Panc1 (cell line): ENCODE measurements around the gene TPGS1.

Experiments
- POLR2AphosphoS5 ChIP-seq: IDR thresholded peaks from 2 replicates; pipeline ENCODE4 v1.6.1; 2012; ENCODE audit warnings: mild to moderate bottlenecking, low read depth, low read length, moderate library complexity
- REST ChIP-seq, 2 experiments: IDR thresholded peaks; 2 replicates each; pipeline ENCODE4 v1.6.1; 2011 to 2012; ENCODE audit warnings: low read depth in 2 of 2, control low read depth in 1 of 2, low read length in 1 of 2, mild to moderate bottlenecking in 1 of 2, moderate library complexity in 1 of 2; ENCODE audit not compliant: insufficient read depth in 1 of 2
- TF ChIP-seq, protein P1 (sequence below): fragments of 450-650 bp; IDR thresholded peaks from 2 replicates; pipeline ENCODE4 v1.5.1; 2017; ENCODE audit warnings: mild to moderate bottlenecking

DNA sequence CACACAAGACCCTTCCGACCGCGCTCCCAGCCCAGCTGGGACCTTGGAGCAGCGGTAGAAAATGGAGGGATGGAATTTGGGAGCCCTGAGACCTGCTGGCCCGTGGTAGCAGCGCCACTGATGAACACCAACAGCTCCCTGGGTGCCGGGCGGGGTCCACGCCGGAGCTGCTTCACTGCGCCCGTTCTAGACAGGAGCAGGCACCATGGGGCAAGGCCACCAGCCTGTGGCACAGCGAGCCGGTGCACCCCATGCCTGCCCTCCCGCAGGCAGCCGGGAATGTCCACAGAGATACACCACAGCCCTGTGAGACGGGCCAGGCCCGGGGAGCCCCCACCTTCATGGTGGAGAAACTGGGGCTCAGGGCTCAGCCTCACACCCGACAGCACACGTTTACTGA, 36.6 kb upstream of the TPGS1 start:
- TF ChIP-seq REST (IDR thresholded peaks at IDR 0.05; ENCODE audit: insufficient read depth in 1 of 2, low read depth in 2 of 2, low read length in 1 of 2) (no peak), POLR2AphosphoS5 (no peak)
- TF ChIP-seq, protein P1, sequence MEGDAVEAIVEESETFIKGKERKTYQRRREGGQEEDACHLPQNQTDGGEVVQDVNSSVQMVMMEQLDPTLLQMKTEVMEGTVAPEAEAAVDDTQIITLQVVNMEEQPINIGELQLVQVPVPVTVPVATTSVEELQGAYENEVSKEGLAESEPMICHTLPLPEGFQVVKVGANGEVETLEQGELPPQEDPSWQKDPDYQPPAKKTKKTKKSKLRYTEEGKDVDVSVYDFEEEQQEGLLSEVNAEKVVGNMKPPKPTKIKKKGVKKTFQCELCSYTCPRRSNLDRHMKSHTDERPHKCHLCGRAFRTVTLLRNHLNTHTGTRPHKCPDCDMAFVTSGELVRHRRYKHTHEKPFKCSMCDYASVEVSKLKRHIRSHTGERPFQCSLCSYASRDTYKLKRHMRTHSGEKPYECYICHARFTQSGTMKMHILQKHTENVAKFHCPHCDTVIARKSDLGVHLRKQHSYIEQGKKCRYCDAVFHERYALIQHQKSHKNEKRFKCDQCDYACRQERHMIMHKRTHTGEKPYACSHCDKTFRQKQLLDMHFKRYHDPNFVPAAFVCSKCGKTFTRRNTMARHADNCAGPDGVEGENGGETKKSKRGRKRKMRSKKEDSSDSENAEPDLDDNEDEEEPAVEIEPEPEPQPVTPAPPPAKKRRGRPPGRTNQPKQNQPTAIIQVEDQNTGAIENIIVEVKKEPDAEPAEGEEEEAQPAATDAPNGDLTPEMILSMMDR = no peak
